ENCODE measurements around the gene POLRMT.

POLRMT gene

DNA sequence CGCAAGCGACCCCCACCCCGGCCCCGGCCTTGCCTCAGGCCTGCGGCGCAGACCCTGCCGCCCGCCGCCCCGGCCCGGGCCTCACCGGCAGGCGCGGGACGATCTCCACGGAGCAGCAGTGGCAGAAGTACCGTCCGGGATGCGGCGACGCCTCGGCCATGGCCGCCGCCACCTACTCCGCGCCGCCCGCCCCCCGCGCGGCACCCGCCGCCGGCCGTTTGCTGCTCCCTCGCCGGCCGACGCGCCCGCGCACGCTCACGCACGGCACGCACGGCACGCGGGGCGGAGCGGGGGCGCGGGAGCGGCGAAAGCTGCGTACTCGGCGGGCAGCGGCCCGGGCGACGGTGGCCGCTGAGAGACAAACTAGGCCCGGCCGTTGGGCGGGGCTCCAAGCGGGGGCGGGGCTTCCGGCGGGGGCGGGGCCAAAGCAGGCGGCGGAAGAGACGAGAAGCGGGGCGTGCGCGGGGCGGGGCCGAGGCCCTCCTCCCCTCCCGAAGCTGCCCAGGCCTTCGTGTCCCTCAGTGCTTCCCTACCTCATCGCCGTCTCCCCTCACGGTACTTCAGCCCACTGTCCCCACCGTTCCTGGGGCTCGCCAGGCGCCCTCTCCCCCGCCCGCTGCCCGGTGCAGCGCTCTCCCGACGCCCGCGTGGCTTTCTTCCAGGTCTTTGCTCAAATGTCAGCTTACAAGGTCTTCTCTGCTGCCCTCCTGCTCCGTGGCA lies 29.8 kb upstream of the POLRMT start, which contains the start of gene RNF126:
RNF126 (minus strand) TSS at position 253 of the 720 bp plus-strand sequence; CDS start at position 160, 93 bp downstream.
- DNase-seq: peak; percentile 94

DNA sequence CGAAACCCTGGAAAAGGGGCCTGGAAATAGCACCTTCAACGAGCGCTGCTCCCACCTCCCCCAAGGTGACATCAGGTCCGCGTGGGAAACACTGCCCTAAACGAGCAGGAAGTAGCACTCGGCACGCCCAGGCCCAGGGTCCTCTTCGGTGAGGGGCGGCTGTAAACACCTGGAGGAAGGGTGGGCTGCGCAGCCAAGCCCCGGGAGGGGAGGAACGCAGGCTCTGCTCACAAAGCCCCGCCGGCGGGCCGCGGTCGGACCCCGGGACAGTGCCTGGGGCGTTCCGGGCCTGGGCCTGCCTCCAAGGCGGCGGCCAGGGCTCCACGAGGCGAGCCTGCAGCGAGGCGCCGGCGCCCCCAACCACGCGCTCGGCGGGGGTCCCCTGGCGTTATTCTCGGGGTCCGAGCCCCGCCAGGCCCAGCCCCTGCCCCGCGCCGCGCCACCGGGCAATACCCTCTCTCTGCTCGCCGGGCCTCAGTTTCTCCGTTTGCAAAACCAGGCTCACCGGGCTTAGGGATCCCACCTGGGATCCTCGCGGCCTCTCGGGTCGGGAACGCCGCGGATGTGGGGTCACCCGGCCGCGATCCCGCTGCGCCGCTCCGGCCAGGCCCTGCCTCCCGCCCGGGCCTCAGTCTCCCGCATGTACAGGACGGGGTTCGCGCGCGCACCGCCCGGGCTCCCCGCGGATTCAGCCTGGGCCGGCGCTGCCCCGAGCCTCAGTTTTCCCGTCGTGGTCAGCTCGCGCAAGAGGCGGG lies 29.0 kb upstream of the POLRMT start:
- DNase-seq: peak; percentile 75

DNA sequence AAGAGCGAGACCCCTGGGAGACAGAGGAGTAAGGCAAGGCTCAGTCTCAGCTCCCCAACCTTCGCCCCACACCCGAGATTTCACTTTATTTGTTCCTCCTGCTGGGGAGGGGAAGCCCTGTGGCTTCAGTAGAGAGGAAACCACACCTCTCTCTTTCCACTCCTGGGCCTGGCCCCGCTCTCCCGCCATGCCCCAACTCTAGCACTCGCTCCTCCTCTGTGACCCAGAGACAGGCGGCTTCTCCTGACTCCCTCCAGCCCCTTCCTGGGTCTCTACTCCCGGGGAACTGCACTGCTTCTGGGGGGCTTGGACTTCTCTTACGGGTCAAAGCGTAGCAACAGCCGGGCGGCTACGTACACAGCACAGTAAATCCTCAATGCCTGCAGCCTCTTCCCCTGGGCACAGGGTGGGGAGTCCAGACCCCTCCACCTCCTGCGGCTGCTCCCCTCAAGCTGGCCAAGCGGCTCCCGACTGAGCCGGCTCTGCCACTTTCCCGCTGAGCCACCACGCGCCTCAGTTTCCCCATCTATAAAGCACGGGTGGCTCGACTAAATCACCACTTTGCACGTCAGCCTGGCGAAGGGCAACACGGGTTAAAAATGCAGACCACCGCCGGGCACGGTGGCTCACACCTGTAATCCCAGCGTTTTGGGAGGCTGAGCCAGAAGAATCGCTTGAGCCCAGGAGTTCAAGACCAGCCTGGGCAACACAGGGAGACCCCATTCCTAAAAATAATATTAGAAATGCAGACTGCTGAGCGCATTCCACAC lies 28.3 kb upstream of the POLRMT start:
- peak; percentile 58 for DNase-seq

DNA sequence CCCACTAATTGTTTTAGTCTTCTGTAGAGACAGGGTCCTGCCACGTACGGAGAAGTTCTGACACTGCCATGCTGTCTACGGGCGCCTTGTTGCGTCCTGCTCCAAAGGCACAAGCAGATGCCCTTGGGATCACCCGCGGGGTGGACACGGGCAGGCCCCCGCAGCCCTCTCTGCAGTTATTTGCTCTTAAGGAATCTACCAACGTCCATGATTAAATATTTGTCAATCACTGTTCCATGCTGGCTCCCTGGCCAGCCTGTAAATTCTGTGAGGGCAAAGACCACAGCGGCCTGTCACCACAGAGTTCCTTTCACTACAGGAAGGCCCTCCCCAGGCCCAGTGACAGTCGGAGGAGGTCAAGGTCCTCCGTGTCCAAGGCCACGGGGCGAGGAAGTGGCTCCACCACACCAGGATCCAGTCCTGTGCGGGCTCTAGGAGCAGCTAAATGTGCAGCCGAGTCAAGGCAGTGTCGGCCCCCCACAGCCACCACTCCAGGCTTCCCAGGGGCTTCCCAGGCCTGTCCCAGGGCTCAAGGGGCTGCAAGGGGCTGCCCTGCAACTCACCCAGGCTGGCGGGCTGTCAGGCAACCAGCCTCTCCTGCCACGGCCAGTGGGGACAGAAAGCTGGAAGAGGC lies 27.6 kb upstream of the POLRMT start:
- no peak for DNase-seq

DNA sequence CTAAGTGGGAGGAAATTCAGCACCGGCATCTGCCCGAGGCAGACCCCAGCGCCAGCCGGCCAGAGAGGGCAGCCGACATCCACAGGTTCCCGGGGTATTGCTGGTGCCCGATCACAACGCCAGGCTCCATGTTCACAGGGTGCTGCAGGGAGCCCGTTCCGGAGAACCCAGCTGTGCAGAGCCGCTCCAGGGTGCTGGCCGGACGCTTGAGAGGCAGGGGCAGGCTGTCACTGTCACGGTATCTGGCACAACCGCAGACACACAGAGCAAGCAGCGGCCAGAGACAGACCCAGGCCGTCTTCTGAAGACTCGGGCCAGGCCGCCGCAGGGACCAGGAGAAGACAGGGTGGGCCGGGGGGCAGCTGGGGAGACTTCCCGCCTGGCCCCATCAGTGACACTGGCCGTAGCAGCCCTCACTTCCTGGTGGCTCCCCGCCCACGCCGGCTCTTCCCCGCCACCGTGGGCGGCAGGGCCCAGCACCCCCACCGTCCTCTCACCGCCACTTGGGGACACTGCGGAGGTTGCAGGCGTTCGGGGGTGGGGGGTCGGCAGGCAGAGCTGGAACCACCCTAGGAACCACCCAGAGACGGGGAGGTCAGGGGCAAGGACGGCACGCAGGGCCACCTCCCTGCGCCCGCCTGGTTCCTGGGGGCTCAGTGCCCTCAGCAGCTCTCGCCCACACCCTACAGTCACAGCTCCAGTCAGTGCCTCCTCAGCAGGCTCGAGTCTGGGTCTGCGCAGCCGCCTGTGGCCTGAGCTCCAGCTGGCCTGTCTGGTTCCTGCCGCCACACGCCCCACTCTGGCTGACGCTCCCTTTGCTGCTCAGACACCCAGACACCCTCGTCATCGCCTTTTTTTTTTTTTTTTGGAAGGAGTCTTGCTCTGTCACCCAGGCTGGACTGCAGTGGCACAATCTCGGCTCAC lies 25.8 kb upstream of the POLRMT start:
- DNase-seq: no peak

DNA sequence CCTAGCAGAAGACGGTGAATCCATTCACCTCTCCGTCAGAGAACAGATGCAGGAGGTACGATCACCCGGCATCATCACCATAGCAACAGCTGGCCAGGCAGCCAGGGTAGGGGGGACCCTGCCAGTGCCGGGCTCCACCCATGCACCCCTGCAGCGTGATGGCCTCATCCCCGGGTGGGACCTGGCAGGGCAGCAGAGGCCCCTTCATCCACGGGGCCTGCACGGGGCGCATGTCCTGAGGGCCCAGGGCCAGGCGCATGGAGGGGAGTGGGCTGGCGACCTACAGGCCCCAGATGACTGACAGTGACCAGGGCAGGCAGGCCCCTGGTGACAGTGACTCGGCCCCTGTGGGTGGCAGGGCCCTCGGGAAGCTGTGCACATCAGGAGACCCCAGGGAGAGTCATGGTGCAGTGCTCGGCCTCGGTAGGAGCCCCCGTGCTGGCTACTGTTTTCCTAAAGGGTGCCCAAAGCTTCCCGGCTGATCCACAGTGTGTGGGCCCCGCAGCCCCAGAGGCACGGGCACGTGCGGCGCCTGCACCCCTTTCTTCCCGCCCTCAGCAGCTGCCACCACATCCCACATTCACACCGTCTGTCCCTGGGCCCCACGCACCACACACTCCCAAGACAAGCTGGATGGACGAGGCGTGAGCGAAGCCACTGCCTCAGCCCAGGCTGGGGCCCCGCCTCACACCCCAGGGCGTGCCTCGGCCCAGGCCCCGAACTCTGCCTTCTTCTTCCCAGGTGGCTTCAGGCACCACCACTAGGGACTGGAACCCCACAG lies 24.9 kb upstream of the POLRMT start:
- no peak for DNase-seq

DNA sequence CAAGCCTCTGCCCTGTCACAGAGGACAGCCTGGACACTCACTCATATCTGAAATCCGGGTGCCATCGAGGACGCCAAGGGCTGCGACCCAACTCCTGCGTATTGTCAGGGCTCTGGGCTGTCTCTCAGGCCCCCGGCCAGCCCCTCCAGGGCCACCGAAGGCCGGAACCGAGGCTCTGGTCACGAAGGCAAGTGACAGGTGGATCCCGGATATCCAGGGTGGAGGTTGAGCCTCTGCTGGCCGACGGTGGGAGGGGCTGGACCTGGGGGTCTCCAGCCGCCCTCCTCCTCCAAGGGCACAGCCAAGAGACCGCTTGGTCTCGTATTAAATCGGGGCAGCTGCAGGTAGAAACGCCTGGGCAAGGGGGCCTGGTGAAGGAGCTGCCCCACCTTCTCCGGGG lies 24.3 kb upstream of the POLRMT start:
- DNase-seq: no peak

DNA sequence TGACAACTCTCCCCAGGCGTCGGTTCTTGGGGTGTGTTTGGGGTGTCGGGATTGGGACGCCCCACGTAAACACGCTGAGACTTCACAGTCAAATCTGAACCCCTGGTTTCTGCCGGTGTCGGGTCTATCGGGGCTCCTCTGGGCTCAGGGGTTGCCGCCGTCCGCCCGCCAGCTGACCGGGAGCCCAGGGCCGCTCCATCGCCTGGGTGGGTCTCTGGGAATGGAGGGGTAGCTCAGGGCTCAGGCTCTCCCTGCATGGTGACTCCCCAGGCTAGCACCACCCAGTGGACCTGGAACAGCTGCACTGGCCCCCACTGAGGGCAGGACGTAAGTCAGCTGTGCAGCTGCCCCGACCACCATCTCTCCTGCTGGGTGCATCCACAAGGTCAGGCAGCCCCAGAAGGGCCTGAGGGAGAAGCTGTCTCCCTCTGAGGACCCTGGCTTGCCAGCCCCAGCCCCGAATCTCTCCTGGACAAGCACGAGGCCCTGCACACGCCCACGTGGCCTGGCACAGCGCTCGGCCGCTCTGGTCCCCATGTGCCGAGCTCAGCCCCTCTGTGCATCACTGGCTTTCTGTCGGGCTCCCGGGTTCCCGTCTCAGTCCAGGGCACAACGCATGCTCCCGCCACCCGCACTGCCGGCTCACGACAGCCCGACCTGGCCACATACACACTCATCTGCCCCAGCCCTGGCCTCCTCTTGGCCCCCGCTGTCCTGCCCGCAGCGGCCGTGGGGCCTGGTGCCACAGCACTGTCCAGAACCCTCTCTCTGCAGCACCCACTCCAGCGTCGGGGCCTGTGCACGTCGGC lies 23.6 kb upstream of the POLRMT start:
- DNase-seq: peak; percentile 2

DNA sequence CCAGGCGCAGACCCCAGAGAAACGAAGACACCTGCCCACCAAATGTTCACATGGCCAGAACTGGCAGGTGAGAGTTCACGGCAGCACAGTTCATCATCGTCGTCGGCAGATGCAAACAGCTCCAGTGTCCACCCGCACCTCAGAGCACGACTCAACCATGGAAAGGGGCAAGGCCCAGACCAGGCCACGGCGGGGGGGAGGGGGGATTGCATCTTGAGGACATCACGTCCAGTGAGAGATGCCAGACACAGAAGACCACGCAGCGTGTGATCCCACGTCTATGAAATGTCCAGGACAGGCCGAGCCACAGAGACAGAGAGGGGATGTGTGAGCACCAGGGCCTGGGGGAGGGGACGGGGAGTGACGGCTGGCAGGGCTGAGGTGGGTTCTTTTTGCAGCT lies 22.4 kb upstream of the POLRMT start:
- DNase-seq: no peak

DNA sequence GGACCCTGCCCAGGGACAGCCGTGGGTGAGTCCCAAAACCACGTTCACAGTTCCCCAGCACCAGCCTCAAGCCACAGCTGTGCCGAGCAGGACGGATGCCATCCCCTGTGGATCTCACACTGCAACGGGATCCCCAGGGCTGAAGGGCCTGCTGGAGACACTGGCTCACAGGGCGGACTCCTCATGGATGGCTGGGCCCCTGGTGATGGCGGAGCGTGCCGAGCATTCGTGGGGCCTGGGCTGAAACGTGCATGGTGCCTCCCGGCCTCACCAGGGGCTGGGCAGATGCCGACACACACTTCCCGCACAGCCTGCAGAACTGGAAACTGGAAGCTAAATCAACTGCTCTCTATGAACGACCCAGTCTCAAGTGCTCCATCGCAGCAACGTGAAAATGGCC lies 20.1 kb upstream of the POLRMT start:
- no peak for DNase-seq

DNA sequence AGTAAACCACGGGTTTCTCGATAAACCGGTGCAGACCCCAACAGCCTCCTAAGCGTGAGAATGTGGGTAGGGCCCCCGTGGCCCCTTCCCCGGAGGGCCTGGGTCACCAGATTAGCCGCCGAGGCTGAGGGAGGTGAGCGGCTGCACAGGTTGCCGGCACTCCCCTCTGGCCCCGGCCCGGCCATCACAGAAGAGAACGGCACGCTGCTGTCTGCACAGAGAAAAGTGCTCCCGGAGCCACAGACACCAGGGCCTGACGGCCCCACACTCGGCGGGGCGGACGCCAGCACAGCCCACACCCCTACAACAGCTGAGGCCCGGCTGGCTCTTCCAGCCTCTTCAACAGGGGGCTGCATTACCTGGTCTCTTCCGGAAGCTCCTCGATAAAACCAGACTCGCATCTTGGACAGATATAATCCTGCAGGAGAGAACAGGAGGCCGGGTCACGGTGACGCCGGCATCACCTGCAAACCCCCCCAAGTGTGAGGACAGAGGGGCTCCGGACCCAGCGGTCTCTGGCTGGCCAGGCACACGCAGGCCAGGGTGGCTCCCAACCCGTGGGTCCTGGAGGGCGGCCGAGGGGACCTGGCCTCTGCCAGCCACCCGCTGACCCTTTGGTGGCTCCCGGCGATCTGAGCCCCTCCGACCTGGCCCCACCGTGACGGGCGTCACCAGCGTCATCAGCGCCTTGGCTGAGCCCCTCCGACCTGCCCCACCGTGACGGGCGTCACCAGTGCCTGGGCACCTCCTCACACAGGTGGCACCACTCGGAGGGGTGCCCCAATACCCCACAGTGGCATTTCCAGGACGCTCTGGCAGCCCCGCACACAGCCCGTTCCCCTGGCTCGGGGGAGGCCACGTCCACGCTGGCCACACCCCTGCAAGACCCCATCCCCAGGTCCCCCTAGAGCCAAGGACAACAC lies 19.4 kb upstream of the POLRMT start:
- no peak for DNase-seq

DNA sequence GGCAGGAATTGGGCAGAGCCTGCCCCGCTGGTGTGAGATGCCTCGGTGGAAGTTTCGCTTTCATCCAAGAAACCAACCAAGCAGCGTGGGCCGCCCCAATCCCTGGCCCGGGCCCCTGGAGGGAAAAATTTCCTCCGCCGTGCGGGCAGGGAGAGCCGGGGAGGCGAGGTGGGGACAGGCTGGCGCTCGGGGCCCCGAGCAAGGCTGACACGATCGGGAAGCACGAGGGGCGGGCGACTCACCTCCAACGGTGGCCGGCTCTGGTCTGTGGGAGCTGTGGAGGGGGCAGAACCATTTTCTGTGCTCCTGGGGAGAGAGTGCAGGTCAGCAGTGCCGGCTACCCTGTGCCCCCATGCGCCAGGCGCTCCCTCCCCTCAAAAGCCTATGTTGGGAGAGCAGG lies 18.7 kb upstream of the POLRMT start:
- no peak for DNase-seq

DNA sequence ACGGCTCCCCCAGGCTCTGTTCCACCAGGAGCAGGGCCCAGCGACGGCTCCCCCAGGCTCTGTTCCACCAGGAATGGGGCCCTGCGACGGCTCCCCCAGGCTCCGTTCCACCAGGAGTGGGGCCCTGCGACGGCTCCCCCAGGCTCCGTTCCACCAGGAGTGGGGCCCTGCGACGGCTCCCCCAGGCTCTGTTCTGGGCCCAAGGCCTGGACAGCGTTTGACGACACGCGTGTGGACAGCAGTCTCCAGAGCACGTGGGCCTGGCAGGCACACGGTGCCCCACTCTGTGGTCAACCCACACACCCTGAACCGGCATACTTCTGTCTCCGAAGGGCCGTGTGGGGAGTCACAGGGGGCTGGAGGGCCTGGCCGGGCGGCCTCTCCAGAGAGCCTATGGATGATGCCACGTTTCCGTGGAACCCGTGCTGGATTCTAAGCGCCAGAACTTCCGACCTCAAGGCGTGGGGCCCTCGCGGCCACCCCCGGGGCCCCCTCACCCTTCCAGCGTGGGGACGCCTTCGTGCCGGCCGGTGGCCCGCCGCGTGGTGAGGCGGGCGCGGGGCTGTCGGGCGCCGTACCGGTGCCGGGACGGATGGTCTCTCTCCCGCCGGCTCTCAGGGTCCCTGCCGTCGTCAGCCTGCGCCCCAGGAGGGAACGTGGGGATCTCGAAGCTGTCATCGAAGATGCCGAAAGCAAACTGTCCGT lies 17.9 kb upstream of the POLRMT start:
- DNase-seq: no peak

DNA sequence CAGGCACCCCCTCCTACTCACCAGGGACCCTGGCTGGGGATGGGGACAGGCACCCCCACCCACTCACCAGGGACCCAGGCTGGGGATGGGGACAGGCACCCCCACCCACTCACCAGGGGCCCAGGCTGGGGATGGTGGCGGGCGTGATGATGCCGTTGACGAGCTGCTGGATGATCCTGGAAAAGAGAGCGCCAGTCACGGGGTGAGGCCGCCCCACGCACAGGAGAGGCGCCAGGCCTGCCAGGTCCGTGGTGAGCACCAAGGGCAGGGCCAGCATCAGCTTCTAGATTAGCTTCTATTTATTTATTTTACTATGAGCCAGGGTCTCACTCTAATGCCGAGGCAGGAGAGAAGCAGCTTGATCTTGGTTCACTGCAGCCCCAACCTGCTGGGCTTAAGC lies 16.8 kb upstream of the POLRMT start:
- DNase-seq: no peak

DNA sequence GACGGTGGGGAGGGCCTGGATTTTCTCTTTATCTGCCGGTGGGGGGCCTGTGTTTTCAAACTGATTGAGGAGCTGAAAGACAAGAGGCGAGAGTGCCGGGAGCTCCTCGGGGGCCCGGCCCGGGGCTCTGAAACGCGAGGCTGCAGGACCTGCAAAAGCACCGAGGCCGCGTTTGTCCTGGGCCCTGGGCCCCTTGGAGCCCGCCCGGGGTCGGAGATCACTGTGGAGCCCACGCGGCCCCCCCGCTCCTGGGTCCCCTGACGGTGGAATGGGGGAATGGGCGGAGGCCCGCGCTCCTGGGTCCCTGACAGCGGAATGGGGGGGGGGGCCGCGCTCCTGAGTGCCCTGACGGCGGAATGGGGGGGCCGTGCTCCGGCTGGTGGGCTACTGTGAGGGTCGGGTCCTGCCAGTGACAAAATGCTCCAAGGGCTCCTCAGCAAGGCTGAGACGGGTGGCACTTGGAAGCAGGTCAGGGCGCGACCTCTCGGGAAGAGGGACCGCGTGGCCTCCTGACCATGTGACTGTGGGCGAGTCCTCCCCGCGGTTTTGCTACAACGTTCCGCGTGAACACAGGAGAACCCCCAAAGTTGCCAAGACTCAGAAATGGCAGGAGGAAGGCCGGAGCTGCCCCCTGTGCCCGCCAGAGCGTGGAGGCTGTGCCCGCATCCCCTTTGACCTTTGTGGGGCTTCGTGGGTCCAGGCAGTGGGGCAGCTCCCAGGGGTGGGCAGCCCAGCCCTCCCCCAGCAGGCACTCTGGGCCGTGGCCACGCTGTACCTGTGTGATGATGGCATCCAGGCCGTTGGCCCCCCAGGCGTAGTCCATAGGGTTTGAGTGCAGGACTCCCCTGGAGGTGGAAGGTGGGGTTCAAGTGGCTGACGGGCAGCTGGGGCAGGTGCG lies 15.8 kb upstream of the POLRMT start:
- no peak for DNase-seq

DNA sequence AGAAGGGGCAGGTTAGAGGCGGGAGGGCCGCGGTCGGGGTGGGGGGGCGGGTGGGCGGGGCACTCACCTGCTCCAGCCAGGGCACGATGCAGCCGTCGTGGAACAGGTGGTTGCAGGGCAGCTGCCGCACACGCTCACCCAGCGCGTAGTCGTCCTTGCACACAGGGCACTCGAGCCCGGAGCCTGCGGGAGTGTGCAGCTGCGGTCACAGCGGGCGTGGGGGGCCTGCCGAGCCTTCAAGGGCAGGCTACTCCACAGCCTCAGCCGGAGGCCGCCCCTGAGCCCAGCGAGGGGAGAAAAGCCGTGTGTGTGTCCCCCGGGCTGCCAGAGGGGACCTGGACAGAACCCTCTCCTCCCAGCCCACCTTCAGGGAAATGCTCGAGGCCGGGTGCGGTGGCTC lies 15.0 kb upstream of the POLRMT start:
- no peak for DNase-seq

DNA sequence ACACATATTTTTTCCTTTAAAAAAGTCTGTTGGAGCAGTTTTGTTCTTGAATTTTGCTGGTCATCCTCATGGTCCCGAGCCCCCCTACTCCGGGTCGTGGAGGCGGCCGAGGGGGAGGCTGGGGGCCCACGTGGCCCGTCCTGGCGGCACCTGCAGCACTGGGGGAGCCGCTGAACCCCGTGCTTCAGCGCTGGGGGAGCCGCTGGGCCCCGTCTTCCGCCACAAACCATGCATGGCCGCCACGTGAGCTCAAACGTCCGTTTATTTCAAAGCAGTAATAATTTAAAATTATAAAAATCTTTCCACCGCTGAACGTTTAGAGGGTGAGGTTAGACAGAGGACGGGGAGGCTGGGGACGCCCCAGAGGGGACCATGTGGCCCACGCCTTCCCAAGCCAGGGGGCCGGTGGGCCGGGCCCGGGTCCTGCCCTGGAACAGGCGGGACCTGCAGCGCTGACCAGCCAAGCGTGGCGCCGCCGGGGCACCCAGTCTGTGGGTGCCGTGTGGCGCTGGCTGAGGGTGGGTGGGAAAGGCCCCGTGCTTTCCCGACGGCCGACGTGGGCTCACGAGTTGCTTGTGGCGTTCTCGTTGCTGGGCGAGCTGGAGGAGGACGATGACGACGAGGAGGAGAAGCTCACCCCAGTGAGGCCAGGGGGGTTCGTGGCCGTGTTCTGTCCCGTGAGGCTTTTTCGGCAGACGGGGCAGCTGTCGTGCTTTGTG lies 14.4 kb upstream of the POLRMT start:
- DNase-seq: no peak

Data from stimulated activated CD4-positive, alpha-beta T cell treated with anti-CD3 and anti-CD28 coated beads, Interleukin-4, amount 100 ng/mL, for 1 hour (primary cell).